Activated CD8-positive, alpha-beta memory T cell treated with anti-CD3 and anti-CD28 coated beads for 36 hours (primary cell): ENCODE results near the gene PCDH9. TPM values are rescaled to one million over a fixed set of nuclear protein-coding genes. Genes with fewer than 3 reads are reported as not detected.
"Not testable (repeated sequence)": the region's sequence is repeated elsewhere in the genome, so short reads cannot be mapped to it uniquely, and the experiment has no call there.

ENCODE experiments used
- CTCF ChIA-PET: fragments of 350-600 bp; sonication (Branson Sonifier 250); formaldehyde crosslinking; loops from one replicate; lab custom pipeline; 2021; ENCODE audit warnings: antibody characterized with exemption; lab: Charles Lee
- POLR2A ChIA-PET: fragments of 350-600 bp; sonication (Branson Sonifier 250); formaldehyde crosslinking; loops from one replicate; lab custom pipeline; 2021; ENCODE audit warnings: antibody characterized with exemption; lab: Charles Lee
- total RNA-seq, 2 experiments: library from RNA; stranded (reverse); gene quantifications; one replicate each; pipeline ENCODE4 v1.2.3, GENCODE V29; 2021

Gene PCDH9
- total RNA-seq, 2 experiments from 2014 or later: 0.13 to 0.17 TPM

DNA sequence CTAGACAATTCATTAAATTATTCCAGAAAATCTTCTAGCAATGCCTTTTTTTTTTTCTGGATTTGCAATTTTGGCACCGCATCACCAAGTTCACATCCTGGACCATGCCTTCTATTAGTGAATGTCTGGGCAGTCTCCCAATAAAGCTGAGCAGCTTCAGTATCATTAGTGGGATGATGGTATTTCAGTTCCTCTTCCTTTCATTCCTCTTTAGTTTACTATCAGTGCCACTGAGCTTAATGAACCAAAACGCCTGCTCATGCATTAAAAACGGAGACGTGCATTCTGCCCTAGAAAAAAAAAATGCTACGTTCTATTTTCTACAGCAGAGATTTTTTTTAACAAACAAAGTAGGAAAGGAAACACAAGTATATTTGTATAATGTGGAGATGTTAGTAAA is 343.0 kb downstream of the PCDH9 start:
- CTCF ChIA-PET: no interaction called here
- POLR2A ChIA-PET: no interaction called here

DNA sequence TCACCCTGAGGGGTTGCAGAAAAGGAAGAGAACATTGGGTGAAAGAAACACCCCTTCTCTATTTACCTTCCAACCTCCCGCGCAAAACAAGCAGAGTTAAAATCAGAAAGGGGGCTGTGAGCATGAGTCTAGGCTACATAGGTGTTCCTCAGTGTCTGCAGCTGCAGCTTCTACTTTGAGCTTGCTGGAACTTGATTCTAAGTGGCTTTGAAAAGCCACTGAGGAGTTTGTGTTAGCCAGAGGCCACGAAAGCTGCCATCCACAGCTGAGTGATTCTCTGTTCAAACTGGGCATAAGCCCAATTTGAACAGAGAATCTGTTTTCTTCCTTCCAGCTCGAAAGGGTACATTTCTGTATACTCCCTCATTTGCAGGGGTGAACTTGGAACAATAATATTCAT is 343.9 kb downstream of the PCDH9 start:
- ChIA-PET CTCF (no interaction called here), POLR2A (no interaction called here)

DNA sequence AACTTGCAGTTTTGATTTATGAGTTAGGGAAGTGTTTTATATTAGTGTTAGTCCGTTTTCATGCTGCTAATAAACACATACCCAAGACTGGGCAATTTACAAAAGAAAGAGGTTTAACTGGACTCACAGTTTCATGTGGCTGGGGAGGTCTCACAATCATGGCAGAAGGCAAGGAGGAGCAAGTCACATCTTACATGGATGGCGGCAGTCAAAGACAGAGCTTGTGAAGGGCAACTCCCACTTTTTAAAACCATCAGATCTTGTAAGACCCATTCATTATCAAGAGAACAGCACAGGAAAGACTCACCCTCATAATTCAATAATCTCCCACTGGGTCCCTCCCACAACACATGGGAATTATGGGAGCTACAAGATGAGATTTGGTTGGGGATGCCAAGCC is 349.0 kb downstream of the PCDH9 start:
- CTCF ChIA-PET, POLR2A ChIA-PET: not testable (repeated sequence)

DNA sequence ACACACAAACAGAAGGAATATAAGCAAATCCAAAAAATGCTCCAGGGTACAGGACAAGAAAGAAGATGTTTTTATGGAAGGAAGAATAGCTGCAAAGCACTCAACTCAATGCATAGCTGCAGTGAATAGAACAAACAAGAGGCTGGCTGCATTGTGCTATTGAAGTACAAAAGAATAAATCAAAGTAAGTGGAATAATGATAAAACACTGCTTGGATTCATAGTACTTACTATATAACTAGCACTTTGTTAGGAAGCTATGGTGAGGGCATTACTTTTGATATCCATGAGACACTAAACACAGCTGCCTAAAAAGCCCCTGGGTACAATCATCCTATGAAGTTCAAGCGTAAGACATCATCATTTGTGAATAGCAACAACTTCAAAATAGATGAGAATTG is 350.1 kb downstream of the PCDH9 start:
- POLR2A ChIA-PET: no interaction called here
- CTCF ChIA-PET: no interaction called here

DNA sequence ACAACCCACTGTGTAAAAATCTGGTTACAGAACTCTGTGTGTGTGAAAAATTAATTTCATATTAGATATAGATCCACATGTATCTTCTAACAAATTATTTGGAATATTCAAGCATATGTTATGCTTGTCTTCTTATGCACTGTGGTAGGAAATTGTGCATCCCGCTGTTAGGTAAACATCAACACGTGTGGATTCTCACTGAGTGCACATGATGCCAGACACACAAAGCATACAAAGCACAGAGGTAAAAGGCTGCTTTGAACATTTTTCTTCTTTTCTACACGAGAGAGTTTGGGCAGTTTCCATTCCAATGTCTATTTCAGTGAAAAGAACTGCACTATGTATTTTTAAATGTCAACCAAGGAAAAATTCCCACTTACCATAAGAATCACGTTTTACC is 354.9 kb downstream of the PCDH9 start:
- ChIA-PET POLR2A (no interaction called here), CTCF (no interaction called here)

DNA sequence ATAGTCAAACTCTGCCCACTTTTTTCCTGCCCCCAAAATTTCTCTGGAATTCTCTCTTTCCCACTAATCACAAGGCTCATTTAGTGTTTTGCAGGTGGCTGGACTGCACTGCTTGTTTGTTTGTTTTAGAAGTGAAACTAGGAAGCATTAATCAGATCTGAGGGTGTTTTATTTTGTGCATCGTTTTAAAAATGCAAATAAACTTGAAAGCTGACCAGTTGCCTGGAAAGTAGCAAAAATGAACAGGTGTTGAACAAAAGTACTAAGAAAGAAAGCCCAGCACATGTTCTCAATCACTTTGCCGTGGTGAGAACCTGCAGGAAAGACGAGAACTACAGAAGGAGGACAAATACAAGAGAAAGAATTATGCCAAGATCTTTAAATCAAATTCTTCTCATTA is 365.5 kb downstream of the PCDH9 start:
- ChIA-PET CTCF (no interaction called here), POLR2A (no interaction called here)

DNA sequence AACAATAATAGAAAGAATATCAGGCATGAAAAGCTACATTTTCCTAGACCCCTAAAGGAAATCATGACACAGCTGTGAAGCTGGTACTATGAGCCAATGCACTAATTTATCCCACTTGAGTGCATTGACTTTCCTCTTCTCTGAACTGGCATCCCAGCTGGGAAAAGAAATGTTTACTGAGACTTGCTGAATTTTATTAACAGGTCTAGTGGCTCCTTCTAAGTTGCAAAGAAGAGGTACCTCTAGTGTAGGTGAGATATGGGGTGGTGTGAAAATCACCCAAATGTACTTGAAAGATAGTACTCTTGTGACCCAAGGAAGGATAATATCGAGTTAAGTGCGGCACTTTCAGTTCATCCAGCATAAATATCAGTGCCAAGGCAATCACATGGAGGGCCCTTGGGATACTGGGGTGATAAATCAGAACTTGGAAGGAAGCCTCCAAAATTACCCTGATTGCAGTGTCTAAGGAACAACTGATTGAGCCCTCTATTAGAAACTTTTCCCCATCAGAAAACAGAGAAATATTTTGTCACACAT is 369.2 kb downstream of the PCDH9 start:
- ChIA-PET CTCF (no interaction called here), POLR2A (no interaction called here)

DNA sequence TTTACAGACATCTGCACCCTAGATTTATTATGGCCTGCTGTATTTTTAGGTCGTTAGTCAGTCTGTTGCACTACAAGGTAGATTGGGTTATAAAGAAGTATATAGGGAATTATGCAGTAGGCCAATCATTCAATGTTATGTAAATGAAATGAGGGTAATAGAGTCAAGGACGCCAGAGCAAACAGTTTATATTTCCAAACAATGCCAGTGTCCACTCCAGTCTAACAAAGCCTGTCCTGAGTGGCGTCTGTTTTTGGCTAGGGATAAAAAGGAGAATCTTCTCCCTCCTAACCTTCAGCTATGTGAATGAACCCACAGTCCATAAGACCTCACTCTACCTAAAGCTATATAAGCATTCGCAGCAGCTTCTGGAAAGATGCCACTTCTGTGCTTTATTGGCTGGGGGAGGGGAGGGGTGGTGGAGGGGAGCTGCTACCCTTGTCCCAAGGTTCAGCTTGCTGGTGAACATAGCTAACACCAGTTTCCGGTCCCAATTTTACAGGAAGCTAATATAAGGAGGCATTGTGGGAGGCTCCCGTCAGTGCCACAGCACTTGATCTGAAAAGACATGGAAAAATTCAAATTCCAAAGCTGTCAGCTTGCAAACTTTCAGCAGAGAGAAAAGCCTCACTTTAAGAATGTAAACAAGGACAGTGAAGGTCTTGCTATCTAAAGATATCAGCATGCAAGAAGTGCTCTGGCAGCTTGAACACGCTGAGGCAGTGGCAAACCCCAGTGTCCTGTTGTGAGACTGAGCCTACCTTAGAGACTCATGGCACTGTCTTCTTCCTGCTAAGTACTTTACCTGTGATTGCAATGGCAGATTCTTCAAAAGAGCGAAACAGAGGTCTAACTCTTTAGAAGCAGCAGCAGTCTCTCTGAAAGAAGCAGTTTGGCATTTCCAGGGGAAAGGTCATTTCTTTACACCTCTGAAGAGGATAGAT is 369.9 kb downstream of the PCDH9 start:
- ChIA-PET CTCF (no interaction called here), POLR2A (no interaction called here)

DNA sequence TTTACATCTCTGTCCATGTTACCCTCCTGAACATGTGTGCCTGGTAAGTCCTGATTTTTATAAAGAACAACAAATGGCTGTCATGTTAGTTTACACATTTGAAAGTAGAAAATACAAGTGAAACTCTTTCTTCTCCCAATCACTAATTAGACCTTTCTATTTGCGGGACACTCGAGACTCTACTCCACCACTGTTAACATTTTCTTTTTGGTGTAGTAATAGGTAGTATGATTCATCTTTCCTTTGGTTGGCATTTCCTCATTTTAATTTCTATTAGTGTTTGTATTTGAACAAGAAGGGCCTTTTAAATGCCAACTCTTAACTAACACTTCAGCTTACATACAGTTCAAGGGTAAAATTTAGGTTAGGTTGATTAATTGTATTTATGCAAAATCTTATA is 371.1 kb downstream of the PCDH9 start:
- POLR2A ChIA-PET: no interaction called here
- CTCF ChIA-PET: no interaction called here

DNA sequence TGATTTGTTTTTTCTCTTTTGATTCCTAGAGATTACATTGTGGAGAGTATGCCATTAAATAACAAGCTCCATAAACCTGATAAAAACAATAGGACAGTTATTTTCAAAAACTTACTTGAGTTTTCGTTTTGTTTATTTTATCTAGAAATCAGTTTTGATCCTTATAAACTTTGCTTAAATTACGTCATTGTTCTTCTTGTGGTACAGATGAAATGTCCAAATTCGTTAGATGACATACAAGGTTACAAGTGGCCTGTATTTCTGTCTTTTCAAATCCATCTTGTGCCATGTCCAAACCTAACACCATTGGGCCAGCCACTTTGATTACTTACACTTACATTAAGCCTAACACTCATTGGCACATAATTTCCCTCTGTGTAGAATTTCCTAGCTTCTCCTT is 372.0 kb downstream of the PCDH9 start:
- ChIA-PET POLR2A (no interaction called here), CTCF (no interaction called here)

DNA sequence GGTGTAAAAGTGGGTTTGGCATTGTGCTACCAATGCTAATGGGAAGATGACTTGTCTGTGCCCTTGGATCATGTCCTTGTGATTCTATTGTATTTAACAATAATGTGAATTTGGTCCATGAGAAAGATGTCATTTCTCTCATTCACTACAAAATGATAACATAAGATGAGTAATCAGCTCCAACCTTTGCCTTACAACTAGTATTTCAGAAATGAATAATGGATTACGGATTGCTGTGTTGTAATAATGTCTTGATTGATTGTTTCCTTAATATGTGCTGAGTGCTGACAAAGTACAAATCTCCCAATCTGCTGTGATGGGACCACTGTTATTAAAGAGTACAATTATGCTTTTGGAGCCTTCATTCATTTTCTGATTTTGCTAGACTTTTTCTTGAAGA is 375.0 kb downstream of the PCDH9 start:
- ChIA-PET CTCF (no interaction called here), POLR2A (no interaction called here)

DNA sequence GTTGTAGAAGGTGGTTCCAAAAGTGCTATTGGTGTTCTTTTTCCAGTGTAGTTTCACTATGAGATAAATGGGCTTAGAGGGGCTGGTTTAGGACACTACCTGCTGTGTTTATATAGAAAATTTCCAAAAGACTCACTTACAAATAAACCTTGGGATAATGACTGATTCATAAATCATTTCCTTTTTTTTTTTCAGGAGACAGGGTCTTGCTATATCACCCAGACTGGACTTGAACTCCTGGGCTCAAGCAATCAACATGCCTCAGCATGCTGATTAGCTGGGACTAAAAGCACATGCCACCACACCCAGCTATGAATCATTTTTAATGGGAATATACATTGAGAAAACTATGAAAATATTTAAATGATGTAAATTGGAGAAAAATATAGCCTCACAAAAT is 376.6 kb downstream of the PCDH9 start:
- ChIA-PET POLR2A (no interaction called here), CTCF (no interaction called here)

DNA sequence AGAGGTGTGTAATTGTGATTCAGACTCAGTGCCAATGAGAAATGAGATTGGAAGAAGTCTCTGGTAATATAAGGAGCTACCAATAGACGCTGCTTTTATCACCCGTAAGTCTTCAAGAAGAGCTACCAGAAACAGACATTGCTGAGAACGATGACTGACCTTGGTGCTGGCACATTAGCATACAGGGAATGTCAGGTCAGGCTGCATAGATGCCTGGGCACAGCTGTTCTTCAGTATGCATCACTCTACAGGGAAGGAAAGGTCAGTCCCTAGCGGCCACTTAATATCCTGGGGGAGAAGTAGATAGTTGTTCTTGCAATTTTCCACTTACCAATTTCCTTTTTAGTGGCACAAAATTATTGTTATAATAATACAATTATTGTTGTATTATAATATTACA is 380.4 kb downstream of the PCDH9 start:
- POLR2A ChIA-PET: no interaction called here

DNA sequence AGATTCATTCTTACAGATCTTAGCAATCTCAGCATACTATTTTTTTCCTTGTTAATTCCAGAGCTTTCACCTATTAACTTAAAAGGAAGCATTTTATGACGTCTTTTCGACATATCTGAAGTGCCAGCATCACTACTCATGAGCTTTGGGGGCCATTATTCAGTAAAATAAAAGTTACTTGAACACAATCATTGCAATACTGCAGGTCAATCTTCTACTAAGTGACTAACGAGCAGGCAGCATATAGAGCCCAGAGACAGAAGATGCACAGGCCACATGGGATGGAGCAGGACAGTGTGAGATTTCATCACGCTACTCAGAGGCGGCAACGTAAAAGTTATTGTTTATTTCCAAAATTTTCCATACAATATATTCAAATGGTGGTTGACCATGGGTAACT is 382.6 kb downstream of the PCDH9 start:
- CTCF ChIA-PET: no interaction called here
- POLR2A ChIA-PET: no interaction called here

More for the DNA sequence above, 380.4 kb downstream of the PCDH9 start:
- CTCF ChIA-PET: no interaction called here

DNA sequence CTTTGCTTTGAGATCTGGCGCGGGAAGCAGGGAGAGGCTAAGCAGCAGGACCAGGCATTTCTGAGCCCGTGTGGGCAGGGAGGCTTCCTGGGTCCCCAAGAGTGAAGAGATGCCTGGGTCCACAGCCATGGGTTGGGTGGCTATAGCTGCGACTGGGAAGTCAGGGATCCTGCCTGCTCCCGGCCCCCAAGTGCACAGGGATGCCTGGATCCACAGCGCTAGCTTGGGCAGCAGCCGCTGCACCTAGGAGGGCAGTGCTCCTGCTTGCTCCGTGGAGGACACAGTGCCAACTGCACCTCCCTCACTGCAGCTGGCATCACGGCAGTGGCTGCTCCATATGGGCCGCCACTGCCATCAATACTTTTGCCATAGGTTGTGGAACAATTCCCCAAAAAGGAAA is 384.7 kb downstream of the PCDH9 start:
- POLR2A ChIA-PET: no interaction called here
- CTCF ChIA-PET: no interaction called here

DNA sequence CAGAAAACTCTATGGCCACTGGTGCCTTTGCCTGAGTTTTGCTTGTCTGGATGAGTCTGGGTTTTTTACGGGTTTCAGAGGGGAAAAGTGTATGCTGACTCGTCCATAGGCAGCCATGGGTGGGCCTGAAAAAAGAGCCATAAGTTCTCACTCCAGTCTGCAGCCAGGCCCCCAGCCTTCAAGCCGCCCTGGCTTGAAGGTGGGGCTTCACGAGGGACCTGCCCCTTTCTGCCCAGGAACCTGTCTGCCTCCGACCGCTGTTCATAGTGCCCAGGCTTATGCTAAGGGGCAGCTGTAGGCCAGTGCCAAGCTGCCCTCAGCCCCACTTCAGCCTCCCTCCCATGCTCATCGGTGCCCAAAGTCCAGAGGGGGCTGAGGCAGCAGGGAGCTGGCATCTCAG is 385.2 kb downstream of the PCDH9 start:
- POLR2A ChIA-PET: no interaction called here

DNA sequence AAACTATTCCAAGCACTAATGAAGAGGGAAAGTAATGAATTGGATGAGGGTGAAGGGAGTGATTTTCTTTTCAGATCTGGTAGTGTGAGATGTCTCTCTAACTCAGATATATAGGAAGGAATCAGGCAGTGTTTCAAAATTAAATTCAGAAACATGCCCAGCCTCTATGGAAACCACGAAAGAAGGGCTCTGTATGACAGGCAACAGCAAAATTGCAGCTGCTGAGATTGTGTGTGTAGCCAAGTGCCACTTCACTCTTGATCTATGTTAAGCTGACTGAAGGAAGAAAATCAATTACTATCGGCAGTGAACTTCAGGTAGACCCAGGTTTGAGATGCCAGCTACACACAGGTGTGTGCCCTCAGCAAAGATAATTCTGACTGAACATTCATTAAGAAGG is 387.4 kb downstream of the PCDH9 start:
- CTCF ChIA-PET: no interaction called here
- POLR2A ChIA-PET: no interaction called here

More for the DNA sequence above, 385.2 kb downstream of the PCDH9 start:
- CTCF ChIA-PET: no interaction called here

DNA sequence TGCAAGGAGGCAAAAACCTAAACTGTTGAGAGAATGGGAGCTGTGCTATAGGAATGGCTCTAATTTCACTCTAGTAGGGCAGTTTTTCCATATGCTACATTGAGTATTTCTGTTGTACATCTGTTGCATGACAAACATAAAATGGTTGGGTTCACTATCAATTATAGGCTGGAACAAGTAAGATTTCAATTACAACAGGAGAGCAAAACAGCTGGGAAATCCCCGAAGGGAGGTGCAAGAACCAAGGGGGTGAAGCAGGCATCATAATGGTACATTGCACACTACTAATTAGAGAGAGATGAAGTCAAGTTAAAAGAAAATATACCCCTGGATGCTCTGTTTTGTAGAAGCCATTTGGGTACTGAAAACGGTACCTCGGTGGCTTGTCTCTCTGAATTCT is 389.5 kb downstream of the PCDH9 start:
- ChIA-PET POLR2A (no interaction called here), CTCF (no interaction called here)

DNA sequence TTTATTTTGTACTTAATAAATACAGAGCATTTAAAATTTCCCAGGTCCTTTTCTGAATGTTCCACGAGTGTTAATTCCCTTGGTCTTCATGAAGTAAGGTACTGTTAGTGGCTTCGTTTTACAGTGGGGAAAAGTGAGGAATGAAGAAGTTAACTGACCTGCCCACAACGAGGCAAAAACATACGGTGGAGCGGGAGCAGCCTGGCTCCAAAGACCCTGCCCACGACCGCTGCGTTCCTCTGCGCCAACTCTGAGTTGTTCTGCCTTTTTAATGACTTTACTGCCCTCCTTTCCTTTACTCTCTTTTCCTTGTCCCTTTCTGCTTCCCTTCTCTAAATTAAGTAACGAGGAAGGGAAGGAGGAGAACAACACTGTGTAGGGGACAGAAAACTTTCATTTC is 392.9 kb downstream of the PCDH9 start:
- CTCF ChIA-PET: no interaction called here
- POLR2A ChIA-PET: no interaction called here

DNA sequence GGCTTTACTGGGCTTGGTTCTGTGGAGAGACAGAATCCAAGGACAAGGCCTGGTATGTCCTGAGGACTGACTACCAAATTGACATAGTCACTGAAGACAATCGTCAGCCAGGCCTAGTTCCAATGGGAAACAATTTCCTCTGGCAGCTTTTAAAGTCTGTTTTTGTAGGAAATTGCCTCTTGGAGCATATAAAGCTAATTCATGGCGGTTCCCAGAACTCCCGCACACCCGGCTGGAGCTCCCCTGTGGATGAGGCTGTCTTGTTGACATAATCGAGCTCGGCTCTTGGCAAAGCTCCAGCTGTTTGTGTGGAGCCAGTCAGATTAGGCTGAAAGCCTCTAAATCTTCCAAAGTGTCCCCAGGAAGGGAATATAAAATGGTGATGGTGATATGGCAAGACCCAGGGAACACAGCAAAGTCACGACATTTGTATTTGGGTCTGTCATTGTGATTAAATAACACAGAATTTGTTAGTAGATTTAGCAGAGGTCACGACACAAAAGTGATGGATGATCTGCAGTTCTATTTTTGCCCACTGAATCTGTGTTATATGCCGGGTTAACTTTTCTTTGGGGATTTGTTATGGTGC is 395.0 kb downstream of the PCDH9 start:
- POLR2A ChIA-PET: no interaction called here
- CTCF ChIA-PET: no interaction called here
